K562 (cell line): ENCODE results near the gene SCMH1. TPM values are rescaled to one million over a fixed set of nuclear protein-coding genes. Genes with fewer than 3 reads are reported as not detected.
A peak's percentile ranks its signal among the peaks of the same experiment; 100 is the strongest.

Source experiments
- BRF1 ChIP-seq: IDR thresholded peaks from 3 replicates; pipeline ENCODE4 v1.6.1; 2011; ENCODE audit warnings: borderline replicate concordance, mild to moderate bottlenecking; ENCODE audit not compliant: insufficient read length; ENCODE audit errors: extremely low read depth
- ERF ChIP-seq: fragments of 450-650 bp; formaldehyde crosslinking; IDR thresholded peaks from 2 replicates; pipeline ENCODE4 v1.4.0; 2020; ENCODE audit warnings: mild to moderate bottlenecking, mixed read lengths
- FIP1L1 ChIP-seq: fragments of 200-400 bp; formaldehyde crosslinking; IDR thresholded peaks from 2 replicates; pipeline ENCODE4 v1.6.1; 2018; ENCODE audit warnings: mild to moderate bottlenecking, low read depth, low read length; ENCODE audit not compliant: poor library complexity, severe bottlenecking
- FOXJ2 ChIP-seq: fragments of 200-800 bp; sonication (Bioruptor generic); IDR thresholded peaks from 2 replicates; pipeline ENCODE4 v1.6.1; 2016; ENCODE audit warnings: missing genetic modification characterization, missing compliant biosample characterization
- GMEB1 ChIP-seq: fragments of 250-450 bp; sonication (Bioruptor Pico); IDR thresholded peaks from 2 replicates; pipeline ENCODE4 v1.4.0; 2020; ENCODE audit warnings: mild to moderate bottlenecking
- HBP1 ChIP-seq: fragments of 450-650 bp; formaldehyde crosslinking; IDR thresholded peaks from 2 replicates; pipeline ENCODE4 v1.4.0; 2022; ENCODE audit warnings: missing genetic modification characterization
- MAZ ChIP-seq, 2 experiments: fragments of 450-650 bp in 1 of 2; sonication (generic) in 1 of 2; formaldehyde crosslinking; IDR thresholded peaks in 1 of 2; conservative IDR thresholded peaks in 1 of 2; 2 replicates each; pipeline versions ENCODE4 v1.4.0 to v1.5.0; 2020; ENCODE audit warnings: mild to moderate bottlenecking in 1 of 2, missing genetic modification reagents in 1 of 2
- NFRKB ChIP-seq: fragments of 450-650 bp; IDR thresholded peaks from 2 replicates; pipeline ENCODE4 v1.6.1; 2016; ENCODE audit warnings: low read depth
- ZBTB26 ChIP-seq: fragments of 450-650 bp; formaldehyde crosslinking; IDR thresholded peaks from 2 replicates; pipeline ENCODE4 v1.4.0; 2022; ENCODE audit warnings: missing genetic modification characterization
- ZBTB5 ChIP-seq: fragments of 450-650 bp; IDR thresholded peaks from 2 replicates; pipeline ENCODE4 v1.6.1; 2017; ENCODE audit warnings: antibody characterized with exemption
- ZFPM2 ChIP-seq: fragments of 250-450 bp; sonication (Bioruptor Pico); IDR thresholded peaks from 2 replicates; pipeline ENCODE4 v1.5.1; 2022; ENCODE audit warnings: mild to moderate bottlenecking
- ZNF431 ChIP-seq: sonication (generic); formaldehyde crosslinking; IDR thresholded peaks from 2 replicates; pipeline ENCODE4 v1.8.0; 2022; ENCODE audit warnings: mild to moderate bottlenecking, missing genetic modification reagents
- ZNF583 ChIP-seq: fragments of 250-450 bp; sonication (Bioruptor Pico); IDR thresholded peaks from 2 replicates; pipeline ENCODE4 v1.4.0; 2020
- ZNF592 ChIP-seq: fragments of 450-650 bp; IDR thresholded peaks from 2 replicates; pipeline ENCODE4 v1.6.1; 2017; ENCODE audit warnings: antibody characterized with exemption, mild to moderate bottlenecking
- polyA plus RNA-seq, 8 experiments: library from polyadenylated mRNA; depleted of rRNA in 4 of 8; stranded (reverse) in 5 of 8; unstranded in 3 of 8; fragments of >200 nt; fragmentation: Nextera tagmentation in 2 of 8; fragmentation: Illumina TruSeq in 1 of 8; extraction: Ambion mirVana in 2 of 8; extraction: Trizol in 1 of 8; gene quantifications; 2 replicates each; pipeline versions ENCODE4 v1.2.1 to v1.2.3, GENCODE V29; 2011 to 2014; ENCODE audit warnings: inconsistent platforms in 1 of 8, missing spikeins in 1 of 8
- total RNA-seq, 7 experiments: library from RNA; depleted of rRNA in 6 of 7; stranded (reverse); fragments of >200 nt in 6 of 7; fragmentation: Illumina TruSeq in 2 of 7; extraction: Trizol in 2 of 7; gene quantifications; 2 replicates each; pipeline versions ENCODE4 v1.2.1 to v1.2.3, GENCODE V29; 2011 to 2021; ENCODE audit warnings: low replicate concordance in 1 of 7
- TF ChIP-seq, protein P1 (sequence below): IDR thresholded peaks from 2 replicates; pipeline ENCODE4 v1.6.1; 2012; ENCODE audit warnings: low read depth, low read length, improper control_type of control experiment, borderline replicate concordance

The SCMH1 gene
- total and polyA plus RNA-seq, 9 of the 15 experiments (the other 6 are each of a cell fraction or from before 2014, with no cell fraction given) = 8.5 to 37.0 (median 26.8) TPM

DNA sequence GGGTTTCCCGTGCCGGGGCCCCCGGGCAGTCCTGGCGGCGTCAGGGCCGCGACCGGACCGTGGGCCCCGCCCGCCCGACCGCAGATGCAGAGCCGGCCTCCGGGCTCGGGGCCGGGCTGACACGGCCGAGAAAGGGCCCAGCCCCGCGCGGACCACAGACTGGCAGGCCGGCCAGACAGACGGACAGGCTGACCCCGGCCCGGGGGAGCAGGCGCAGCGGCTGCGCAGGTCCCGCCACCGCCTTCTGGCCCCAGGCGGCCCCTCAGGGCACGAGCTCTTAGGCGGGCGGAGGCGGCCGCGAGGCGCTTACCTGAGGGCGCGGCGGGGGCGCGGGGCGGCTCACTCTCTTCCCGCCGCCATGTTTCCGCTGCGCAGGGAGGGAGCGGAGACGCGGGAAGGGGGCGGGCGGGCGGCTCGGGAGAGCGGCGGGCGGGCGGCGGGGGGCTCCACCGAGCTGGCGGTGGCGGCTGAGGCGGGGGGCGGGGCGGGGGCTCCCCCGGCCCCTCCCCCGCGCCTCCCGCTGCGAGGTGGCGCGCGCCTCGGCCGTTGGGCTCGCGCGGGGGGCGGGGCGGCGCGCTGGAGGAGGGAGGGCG lies at the start of gene SCMH1 (continued):
- no peak for TF ChIP-seq ZBTB5
- 0 out of 2 replicates have a peak, but pooled peaks have one; percentile 2 for TF ChIP-seq ZNF592
- TF ChIP-seq ZNF431 (CRISPR knock-in tag) = no peak
- no peak for TF ChIP-seq BRF1
- no peak for TF ChIP-seq HBP1 (CRISPR knock-in tag)
- no peak for TF ChIP-seq ZNF583 (CRISPR knock-in tag)
- no peak for TF ChIP-seq FOXJ2 (tag)
- TF ChIP-seq, protein P1, sequence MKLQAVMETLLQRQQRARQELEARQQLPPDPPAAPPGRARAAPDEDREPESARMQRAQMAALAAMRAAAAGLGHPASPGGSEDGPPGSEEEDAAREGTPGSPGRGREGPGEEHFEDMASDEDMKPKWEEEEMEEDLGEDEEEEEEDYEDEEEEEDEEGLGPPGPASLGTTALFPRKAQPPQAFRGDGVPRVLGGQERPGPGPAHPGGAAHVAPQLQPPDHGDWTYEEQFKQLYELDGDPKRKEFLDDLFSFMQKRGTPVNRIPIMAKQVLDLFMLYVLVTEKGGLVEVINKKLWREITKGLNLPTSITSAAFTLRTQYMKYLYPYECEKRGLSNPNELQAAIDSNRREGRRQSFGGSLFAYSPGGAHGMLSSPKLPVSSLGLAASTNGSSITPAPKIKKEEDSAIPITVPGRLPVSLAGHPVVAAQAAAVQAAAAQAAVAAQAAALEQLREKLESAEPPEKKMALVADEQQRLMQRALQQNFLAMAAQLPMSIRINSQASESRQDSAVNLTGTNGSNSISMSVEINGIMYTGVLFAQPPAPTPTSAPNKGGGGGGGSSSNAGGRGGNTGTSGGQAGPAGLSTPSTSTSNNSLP = no peak
- TF ChIP-seq ZFPM2 (CRISPR knock-in tag) = no peak
- no peak for TF ChIP-seq GMEB1 (CRISPR knock-in tag)
- TF ChIP-seq NFRKB = peak; percentile 36; the same call in 1 of the 2 replicates
- peak; percentile 82; the same call in 1 of the 2 replicates for TF ChIP-seq ERF
- no peak for TF ChIP-seq FIP1L1
- TF ChIP-seq MAZ (CRISPR knock-in tag; conservative IDR thresholded peaks at IDR 0.05 in 1 of 2, IDR thresholded peaks at IDR 0.05 in 1 of 2) = peak in 1 of 2 experiments; percentile 83; a peak in 3 of 4 replicates
- TF ChIP-seq ZBTB26 = no peak
